Measurements from ENCODE around the gene SORCS1.

GRCh38 chr10:106707657-106708056 is 456.8 kb downstream of the SORCS1 start:
- TF ChIP-seq CTCF (conservative IDR thresholded peaks at IDR 0.05), result no peak
- no peak for TF ChIP-seq EZH2 (IDR thresholded peaks at IDR 0.05; ENCODE audit: low read depth)

Data from PC-9 (cell line).